SU-DHL-6 (cell line): ENCODE data around the gene RGS6.

ENCODE experiments used
- EZH2phosphoT487 ChIP-seq: fragments of 200-600 bp; sonication (generic), shearing (Covaris generic); conservative IDR thresholded peaks from 2 replicates; pipeline ENCODE4 v1.6.1; 2018; ENCODE audit warnings: mild to moderate bottlenecking, antibody characterized with exemption, low read length, moderate library complexity, mixed read lengths
- TF ChIP-seq, protein P1 (sequence below): fragments of 200-600 bp; sonication (generic); IDR thresholded peaks from one replicate; pipeline ENCODE4 v1.5.1; 2017; ENCODE audit warnings: antibody characterized with exemption, mild to moderate bottlenecking, low read length, moderate library complexity; ENCODE audit not compliant: insufficient read depth, poor library complexity, severe bottlenecking

DNA sequence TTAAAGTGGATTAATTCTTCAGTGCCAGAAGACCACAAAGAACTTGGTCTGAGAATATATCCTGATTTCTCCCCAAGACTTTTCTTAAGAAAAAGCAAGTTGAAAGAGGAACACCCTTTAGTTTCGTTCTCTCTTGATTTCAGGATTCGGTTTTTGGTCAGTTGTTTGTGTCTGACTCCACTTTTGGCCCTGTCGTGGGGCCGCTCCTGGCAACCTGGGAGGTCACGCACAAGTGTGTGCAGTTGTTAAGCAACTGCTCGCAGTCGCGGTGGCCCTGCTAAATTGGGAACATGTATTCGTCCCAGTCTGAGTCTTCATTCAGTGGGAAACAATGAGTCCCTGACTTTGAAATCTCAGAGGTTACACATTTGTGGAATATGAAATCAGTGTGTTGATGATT lies 68.7 kb downstream of the RGS6 start:
- TF ChIP-seq, protein P1, sequence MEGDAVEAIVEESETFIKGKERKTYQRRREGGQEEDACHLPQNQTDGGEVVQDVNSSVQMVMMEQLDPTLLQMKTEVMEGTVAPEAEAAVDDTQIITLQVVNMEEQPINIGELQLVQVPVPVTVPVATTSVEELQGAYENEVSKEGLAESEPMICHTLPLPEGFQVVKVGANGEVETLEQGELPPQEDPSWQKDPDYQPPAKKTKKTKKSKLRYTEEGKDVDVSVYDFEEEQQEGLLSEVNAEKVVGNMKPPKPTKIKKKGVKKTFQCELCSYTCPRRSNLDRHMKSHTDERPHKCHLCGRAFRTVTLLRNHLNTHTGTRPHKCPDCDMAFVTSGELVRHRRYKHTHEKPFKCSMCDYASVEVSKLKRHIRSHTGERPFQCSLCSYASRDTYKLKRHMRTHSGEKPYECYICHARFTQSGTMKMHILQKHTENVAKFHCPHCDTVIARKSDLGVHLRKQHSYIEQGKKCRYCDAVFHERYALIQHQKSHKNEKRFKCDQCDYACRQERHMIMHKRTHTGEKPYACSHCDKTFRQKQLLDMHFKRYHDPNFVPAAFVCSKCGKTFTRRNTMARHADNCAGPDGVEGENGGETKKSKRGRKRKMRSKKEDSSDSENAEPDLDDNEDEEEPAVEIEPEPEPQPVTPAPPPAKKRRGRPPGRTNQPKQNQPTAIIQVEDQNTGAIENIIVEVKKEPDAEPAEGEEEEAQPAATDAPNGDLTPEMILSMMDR: no peak
- TF ChIP-seq EZH2phosphoT487: no peak
